ENCODE results near the gene GSTT2.
"Not testable (repeated sequence)": the region's sequence is repeated elsewhere in the genome, so short reads cannot be mapped to it uniquely, and the experiment has no call there.

DNA sequence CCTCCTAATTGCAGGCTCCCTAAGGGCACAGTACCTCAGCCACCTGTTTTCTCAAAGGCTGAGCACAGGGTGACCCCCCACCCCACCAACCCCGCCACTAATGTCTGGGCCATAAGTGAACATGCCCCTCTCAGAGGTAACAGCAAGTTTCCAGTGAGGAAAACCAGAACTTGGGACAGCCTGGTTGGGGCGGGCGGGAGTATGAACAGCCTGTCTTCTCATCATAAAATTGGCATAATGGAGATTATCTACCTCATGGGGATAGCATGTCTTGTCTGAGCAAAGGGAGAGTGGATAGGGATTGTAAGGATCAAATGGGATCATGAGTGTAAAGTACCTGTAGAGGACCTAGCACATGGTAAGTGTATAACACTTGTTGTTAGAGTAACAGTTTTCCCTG, 8.0 kb upstream of the GSTT2 start:
- TF ChIP-seq, protein P1, sequence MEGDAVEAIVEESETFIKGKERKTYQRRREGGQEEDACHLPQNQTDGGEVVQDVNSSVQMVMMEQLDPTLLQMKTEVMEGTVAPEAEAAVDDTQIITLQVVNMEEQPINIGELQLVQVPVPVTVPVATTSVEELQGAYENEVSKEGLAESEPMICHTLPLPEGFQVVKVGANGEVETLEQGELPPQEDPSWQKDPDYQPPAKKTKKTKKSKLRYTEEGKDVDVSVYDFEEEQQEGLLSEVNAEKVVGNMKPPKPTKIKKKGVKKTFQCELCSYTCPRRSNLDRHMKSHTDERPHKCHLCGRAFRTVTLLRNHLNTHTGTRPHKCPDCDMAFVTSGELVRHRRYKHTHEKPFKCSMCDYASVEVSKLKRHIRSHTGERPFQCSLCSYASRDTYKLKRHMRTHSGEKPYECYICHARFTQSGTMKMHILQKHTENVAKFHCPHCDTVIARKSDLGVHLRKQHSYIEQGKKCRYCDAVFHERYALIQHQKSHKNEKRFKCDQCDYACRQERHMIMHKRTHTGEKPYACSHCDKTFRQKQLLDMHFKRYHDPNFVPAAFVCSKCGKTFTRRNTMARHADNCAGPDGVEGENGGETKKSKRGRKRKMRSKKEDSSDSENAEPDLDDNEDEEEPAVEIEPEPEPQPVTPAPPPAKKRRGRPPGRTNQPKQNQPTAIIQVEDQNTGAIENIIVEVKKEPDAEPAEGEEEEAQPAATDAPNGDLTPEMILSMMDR (IDR thresholded peaks at IDR 0.05), result not testable (repeated sequence)
- TF ChIP-seq POLR2AphosphoS5, POLR2A, EP300 (IDR thresholded peaks at IDR 0.05): not testable (repeated sequence)
